GM23338 (cell line): Measurements from ENCODE around the gene ANAPC13. TPM values are rescaled to one million over a fixed set of nuclear protein-coding genes. Genes with fewer than 3 reads are reported as not detected.

ENCODE experiments used
- ATAC-seq: fragments of 200-7000 bp; cut with Tn5 transposase; 3 replicates; pipeline ENCODE4 v1.9.1; 2020
- DNase-seq: peaks from one replicate; pipeline ENCODE4 v3.0.0-alpha.2; 2015; ENCODE audit warnings: low spot score
- H2AFZ ChIP-seq: fragments of 200-600 bp; sonication (generic); 2 replicates; pipeline ENCODE4 v1.8.0; 2016; ENCODE audit warnings: antibody characterized with exemption, mild to moderate bottlenecking, moderate library complexity
- H3F3A ChIP-seq: fragments of 200-600 bp; sonication (generic); replicated peaks from 2 replicates; pipeline ENCODE4 v1.8.0; 2017; ENCODE audit warnings: antibody characterized with exemption, mixed run types, low read depth
- H3K27ac ChIP-seq: fragments of 200-600 bp; sonication (generic); 2 replicates; pipeline ENCODE4 v1.6.1; 2016; ENCODE audit warnings: low read depth
- H3K27me3 ChIP-seq: fragments of 200-600 bp; sonication (generic); 2 replicates; pipeline ENCODE4 v1.8.0; 2016; ENCODE audit warnings: mild to moderate bottlenecking, mixed run types, moderate library complexity; ENCODE audit not compliant: insufficient read depth
- H3K36me3 ChIP-seq: fragments of 200-600 bp; sonication (generic); 2 replicates; pipeline ENCODE4 v1.8.0; 2016; ENCODE audit warnings: mild to moderate bottlenecking; ENCODE audit not compliant: insufficient read depth
- H3K4me1 ChIP-seq: fragments of 200-600 bp; sonication (generic); 2 replicates; pipeline ENCODE4 v1.8.0; 2016; ENCODE audit warnings: mild to moderate bottlenecking, moderate library complexity; ENCODE audit not compliant: insufficient read depth
- H3K4me2 ChIP-seq: fragments of 200-600 bp; sonication (generic); 2 replicates; pipeline ENCODE4 v1.7.1; 2017; ENCODE audit warnings: mixed run types
- H3K4me3 ChIP-seq: fragments of 200-600 bp; sonication (generic); 2 replicates; pipeline ENCODE4 v1.6.1; 2016; ENCODE audit warnings: mixed run types
- H3K79me2 ChIP-seq: fragments of 200-600 bp; sonication (generic); replicated peaks from 2 replicates; pipeline ENCODE4 v1.8.0; 2017; ENCODE audit warnings: mild to moderate bottlenecking; ENCODE audit not compliant: insufficient read depth
- H3K9me2 ChIP-seq: fragments of 200-600 bp; sonication (generic); 2 replicates; pipeline ENCODE4 v1.8.0; 2017; ENCODE audit not compliant: insufficient read depth
- H4K20me1 ChIP-seq: fragments of 200-600 bp; sonication (generic); replicated peaks from 2 replicates; pipeline ENCODE4 v1.8.0; 2017; ENCODE audit warnings: mild to moderate bottlenecking; ENCODE audit not compliant: insufficient read depth
- H3K27ac Mint-ChIP-seq: 2 replicates; pipeline ENCODE4 v1.8.0; 2020; ENCODE audit warnings: inconsistent platforms, mild to moderate bottlenecking, moderate library complexity, mixed read lengths
- H3K27me3 Mint-ChIP-seq: 3 replicates; pipeline ENCODE4 v1.8.0; 2022; ENCODE audit warnings: low read depth, mild to moderate bottlenecking, moderate library complexity, mixed read lengths, inconsistent platforms; ENCODE audit not compliant: insufficient read depth, poor library complexity
- H3K36me3 Mint-ChIP-seq: 3 replicates; pipeline ENCODE4 v1.8.0; 2021; ENCODE audit warnings: low read depth, mild to moderate bottlenecking, inconsistent platforms, moderate library complexity, mixed read lengths
- H3K4me1 Mint-ChIP-seq: 3 replicates; pipeline ENCODE4 v1.8.0; 2020; ENCODE audit warnings: mild to moderate bottlenecking, inconsistent platforms, mixed read lengths
- H3K4me3 Mint-ChIP-seq: 3 replicates; pipeline ENCODE4 v1.8.0; 2021; ENCODE audit warnings: moderate library complexity, mild to moderate bottlenecking, inconsistent platforms, mixed read lengths
- H3K9me3 Mint-ChIP-seq: 3 replicates; pipeline ENCODE4 v1.8.0; 2020; ENCODE audit warnings: moderate library complexity, mild to moderate bottlenecking, inconsistent platforms, mixed read lengths
- CREB1 ChIP-seq: fragments of 250-450 bp; sonication (Bioruptor Pico); IDR thresholded peaks from 2 replicates; pipeline ENCODE4 v1.5.0; 2020; ENCODE audit warnings: low read depth, mild to moderate bottlenecking, moderate library complexity
- JUNB ChIP-seq: IDR thresholded peaks from one replicate; pipeline ENCODE4 v1.6.1; 2016; ENCODE audit warnings: antibody characterized with exemption; ENCODE audit not compliant: unreplicated experiment
- NANOG ChIP-seq: IDR thresholded peaks from 2 replicates; pipeline ENCODE4 v1.6.1; 2016; ENCODE audit warnings: antibody characterized with exemption, borderline replicate concordance
- POLR2AphosphoS5 ChIP-seq: IDR thresholded peaks from 2 replicates; pipeline ENCODE4 v1.6.1; 2016; ENCODE audit warnings: antibody characterized with exemption, low read depth
- STAT1 ChIP-seq: IDR thresholded peaks from one replicate; pipeline ENCODE4 v1.6.1; 2016; ENCODE audit warnings: antibody characterized with exemption; ENCODE audit not compliant: unreplicated experiment
- ZNF114 ChIP-seq: fragments of 250-450 bp; sonication (Bioruptor Pico); IDR thresholded peaks from 2 replicates; pipeline ENCODE4 v1.5.0; 2020; ENCODE audit warnings: mild to moderate bottlenecking, moderate library complexity
- ZNF331 ChIP-seq: fragments of 250-450 bp; sonication (Bioruptor Pico); IDR thresholded peaks from 2 replicates; pipeline ENCODE4 v1.5.0; 2020; ENCODE audit warnings: low read depth, mild to moderate bottlenecking, moderate library complexity
- polyA plus RNA-seq: library from polyadenylated mRNA; unstranded; fragments of >200 nt; fragmentation: Nextera tagmentation; extraction: Ambion mirVana; gene quantifications from 2 replicates; pipeline ENCODE4 v1.2.1, GENCODE V29; 2016
- total RNA-seq: library from RNA; depleted of rRNA; stranded (reverse); fragments of >200 nt; shearing (Covaris generic); gene quantifications from 2 replicates; pipeline ENCODE4 v1.2.3, GENCODE V29; 2014
- TF ChIP-seq, protein P1 (sequence below), 2 experiments: fragments of 200-600 bp in 1 of 2; sonication (generic) in 1 of 2; conservative IDR thresholded peaks; 2 replicates each; pipeline versions ENCODE4 v1.5.1 to v1.6.1; 2016 to 2017; ENCODE audit warnings: antibody characterized with exemption in 2 of 2, low read depth in 2 of 2, mild to moderate bottlenecking in 2 of 2, moderate library complexity in 1 of 2
- TF ChIP-seq, protein P2 (sequence below): fragments of 250-450 bp; sonication (Bioruptor Pico); IDR thresholded peaks from 2 replicates; pipeline ENCODE4 v1.5.0; 2020; ENCODE audit warnings: mild to moderate bottlenecking, moderate library complexity
- TF ChIP-seq, protein P3 (sequence below): IDR thresholded peaks from 2 replicates; pipeline ENCODE4 v1.6.1; 2016; ENCODE audit warnings: antibody characterized with exemption

The ANAPC13 gene
- total and polyA plus RNA-seq, 2 experiments from 2014 or later, result 44.4 to 76.8 TPM

DNA sequence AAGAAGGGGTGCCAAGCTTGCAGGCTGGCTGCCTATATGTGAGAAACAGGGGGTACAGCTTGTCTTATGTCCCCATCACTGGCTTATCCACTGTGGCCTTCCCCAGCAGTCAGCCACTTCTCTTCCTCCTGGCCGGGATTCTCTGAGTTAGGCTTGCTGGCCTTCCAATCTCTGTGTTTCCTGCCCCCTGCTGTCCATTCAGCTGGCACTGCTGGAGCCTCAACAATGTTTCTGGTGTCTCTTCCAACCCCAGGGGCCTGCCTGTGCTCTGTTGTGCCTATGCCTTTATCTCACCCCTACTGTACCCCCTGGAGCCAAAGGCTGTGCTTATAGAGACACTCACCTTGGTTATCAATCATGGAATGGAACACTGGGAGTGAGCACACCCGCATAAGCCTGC is 36.5 kb downstream of the ANAPC13 start:
- no peaks in the 10 kb centered on the region for H3F3A ChIP-seq
- Mint-ChIP-seq H3K9me3 (peaks cover 6% of the 10 kb centered on the region; the same call in 2 of the 3 replicates), H3K4me1 (peaks cover 18% of the 10 kb centered on the region), H3K27me3 (peaks cover 9% of the 10 kb centered on the region), H3K36me3 (no peaks in the 10 kb centered on the region), H3K4me3 (no peak overlapping the region), H3K27ac (no peak overlapping the region)
- no peaks in the 10 kb centered on the region; the same call in 1 of the 2 replicates for H3K36me3 ChIP-seq
- ATAC-seq (peak; percentile 88), DNase-seq (peak; percentile 82)
- no peaks in the 10 kb centered on the region for H4K20me1 ChIP-seq
- H3K27me3 ChIP-seq, result no peaks in the 10 kb centered on the region
- H3K4me2 ChIP-seq, result no peak overlapping the region
- H3K79me2 ChIP-seq, result no peaks in the 10 kb centered on the region
- H2AFZ ChIP-seq, result peak overlapping the region; percentile 87
- H3K4me1 ChIP-seq, result no peaks in the 10 kb centered on the region
- TF ChIP-seq, protein P1, sequence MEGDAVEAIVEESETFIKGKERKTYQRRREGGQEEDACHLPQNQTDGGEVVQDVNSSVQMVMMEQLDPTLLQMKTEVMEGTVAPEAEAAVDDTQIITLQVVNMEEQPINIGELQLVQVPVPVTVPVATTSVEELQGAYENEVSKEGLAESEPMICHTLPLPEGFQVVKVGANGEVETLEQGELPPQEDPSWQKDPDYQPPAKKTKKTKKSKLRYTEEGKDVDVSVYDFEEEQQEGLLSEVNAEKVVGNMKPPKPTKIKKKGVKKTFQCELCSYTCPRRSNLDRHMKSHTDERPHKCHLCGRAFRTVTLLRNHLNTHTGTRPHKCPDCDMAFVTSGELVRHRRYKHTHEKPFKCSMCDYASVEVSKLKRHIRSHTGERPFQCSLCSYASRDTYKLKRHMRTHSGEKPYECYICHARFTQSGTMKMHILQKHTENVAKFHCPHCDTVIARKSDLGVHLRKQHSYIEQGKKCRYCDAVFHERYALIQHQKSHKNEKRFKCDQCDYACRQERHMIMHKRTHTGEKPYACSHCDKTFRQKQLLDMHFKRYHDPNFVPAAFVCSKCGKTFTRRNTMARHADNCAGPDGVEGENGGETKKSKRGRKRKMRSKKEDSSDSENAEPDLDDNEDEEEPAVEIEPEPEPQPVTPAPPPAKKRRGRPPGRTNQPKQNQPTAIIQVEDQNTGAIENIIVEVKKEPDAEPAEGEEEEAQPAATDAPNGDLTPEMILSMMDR (conservative IDR thresholded peaks at IDR 0.05; ENCODE audit: low read depth in 2 of 2), result peak; percentile 60 to 82
- no peak for TF ChIP-seq ZNF331 (CRISPR knock-in tag)
- TF ChIP-seq CREB1 (CRISPR knock-in tag), result no peak
- H3K4me3 ChIP-seq, result no peak overlapping the region
- H3K9me2 ChIP-seq, result 0 out of 2 replicates have a peak, but pooled peaks cover 9% of the 10 kb centered on the region
- no peak overlapping the region for H3K27ac ChIP-seq

DNA sequence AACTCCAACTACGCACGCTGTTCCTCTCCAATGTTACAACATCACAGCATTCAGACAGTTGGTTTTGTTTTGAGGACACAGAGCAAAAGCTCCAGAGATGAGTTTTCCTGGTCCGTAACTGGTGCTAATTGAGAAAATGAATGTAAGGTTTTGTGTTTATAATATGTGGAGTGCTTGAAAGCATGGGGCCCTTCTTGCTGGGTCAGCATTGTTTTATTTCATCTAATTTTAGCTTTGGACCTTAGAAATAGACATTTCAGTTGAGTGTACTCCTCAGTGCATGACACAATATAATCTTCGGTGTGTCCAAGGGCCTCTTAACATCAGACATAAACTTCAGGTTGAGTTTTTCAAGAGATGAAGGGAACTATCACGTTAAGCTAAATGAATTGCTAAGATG is 37.1 kb downstream of the ANAPC13 start:
- H2AFZ ChIP-seq, result no peak overlapping the region; the same call in 1 of the 2 replicates
- no peak for ATAC-seq
- TF ChIP-seq POLR2AphosphoS5 (no peak), CREB1 (CRISPR knock-in tag) (no peak), NANOG (no peak), ZNF114 (CRISPR knock-in tag) (no peak), JUNB (no peak), ZNF331 (CRISPR knock-in tag) (no peak), STAT1 (no peak)
- TF ChIP-seq, protein P2, sequence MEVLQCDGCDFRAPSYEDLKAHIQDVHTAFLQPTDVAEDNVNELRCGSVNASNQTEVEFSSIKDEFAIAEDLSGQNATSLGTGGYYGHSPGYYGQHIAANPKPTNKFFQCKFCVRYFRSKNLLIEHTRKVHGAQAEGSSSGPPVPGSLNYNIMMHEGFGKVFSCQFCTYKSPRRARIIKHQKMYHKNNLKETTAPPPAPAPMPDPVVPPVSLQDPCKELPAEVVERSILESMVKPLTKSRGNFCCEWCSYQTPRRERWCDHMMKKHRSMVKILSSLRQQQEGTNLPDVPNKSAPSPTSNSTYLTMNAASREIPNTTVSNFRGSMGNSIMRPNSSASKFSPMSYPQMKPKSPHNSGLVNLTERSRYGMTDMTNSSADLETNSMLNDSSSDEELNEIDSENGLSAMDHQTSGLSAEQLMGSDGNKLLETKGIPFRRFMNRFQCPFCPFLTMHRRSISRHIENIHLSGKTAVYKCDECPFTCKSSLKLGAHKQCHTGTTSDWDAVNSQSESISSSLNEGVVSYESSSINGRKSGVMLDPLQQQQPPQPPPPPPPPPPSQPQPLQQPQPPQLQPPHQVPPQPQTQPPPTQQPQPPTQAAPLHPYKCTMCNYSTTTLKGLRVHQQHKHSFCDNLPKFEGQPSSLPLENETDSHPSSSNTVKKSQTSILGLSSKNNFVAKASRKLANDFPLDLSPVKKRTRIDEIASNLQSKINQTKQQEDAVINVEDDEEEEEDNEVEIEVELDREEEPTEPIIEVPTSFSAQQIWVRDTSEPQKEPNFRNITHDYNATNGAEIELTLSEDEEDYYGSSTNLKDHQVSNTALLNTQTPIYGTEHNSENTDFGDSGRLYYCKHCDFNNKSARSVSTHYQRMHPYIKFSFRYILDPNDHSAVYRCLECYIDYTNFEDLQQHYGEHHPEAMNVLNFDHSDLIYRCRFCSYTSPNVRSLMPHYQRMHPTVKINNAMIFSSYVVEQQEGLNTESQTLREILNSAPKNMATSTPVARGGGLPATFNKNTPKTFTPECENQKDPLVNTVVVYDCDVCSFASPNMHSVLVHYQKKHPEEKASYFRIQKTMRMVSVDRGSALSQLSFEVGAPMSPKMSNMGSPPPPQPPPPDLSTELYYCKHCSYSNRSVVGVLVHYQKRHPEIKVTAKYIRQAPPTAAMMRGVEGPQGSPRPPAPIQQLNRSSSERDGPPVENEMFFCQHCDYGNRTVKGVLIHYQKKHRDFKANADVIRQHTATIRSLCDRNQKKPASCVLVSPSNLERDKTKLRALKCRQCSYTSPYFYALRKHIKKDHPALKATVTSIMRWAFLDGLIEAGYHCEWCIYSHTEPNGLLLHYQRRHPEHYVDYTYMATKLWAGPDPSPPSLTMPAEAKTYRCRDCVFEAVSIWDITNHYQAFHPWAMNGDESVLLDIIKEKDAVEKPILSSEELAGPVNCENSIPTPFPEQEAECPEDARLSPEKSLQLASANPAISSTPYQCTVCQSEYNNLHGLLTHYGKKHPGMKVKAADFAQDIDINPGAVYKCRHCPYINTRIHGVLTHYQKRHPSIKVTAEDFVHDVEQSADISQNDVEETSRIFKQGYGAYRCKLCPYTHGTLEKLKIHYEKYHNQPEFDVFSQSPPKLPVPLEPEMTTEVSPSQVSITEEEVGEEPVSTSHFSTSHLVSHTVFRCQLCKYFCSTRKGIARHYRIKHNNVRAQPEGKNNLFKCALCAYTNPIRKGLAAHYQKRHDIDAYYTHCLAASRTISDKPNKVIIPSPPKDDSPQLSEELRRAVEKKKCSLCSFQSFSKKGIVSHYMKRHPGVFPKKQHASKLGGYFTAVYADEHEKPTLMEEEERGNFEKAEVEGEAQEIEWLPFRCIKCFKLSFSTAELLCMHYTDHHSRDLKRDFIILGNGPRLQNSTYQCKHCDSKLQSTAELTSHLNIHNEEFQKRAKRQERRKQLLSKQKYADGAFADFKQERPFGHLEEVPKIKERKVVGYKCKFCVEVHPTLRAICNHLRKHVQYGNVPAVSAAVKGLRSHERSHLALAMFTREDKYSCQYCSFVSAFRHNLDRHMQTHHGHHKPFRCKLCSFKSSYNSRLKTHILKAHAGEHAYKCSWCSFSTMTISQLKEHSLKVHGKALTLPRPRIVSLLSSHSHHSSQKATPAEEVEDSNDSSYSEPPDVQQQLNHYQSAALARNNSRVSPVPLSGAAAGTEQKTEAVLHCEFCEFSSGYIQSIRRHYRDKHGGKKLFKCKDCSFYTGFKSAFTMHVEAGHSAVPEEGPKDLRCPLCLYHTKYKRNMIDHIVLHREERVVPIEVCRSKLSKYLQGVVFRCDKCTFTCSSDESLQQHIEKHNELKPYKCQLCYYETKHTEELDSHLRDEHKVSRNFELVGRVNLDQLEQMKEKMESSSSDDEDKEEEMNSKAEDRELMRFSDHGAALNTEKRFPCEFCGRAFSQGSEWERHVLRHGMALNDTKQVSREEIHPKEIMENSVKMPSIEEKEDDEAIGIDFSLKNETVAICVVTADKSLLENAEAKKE (CRISPR knock-in tag), result no peak
- TF ChIP-seq, protein P1 (conservative IDR thresholded peaks at IDR 0.05; ENCODE audit: low read depth in 2 of 2), result no peak
- TF ChIP-seq, protein P3, sequence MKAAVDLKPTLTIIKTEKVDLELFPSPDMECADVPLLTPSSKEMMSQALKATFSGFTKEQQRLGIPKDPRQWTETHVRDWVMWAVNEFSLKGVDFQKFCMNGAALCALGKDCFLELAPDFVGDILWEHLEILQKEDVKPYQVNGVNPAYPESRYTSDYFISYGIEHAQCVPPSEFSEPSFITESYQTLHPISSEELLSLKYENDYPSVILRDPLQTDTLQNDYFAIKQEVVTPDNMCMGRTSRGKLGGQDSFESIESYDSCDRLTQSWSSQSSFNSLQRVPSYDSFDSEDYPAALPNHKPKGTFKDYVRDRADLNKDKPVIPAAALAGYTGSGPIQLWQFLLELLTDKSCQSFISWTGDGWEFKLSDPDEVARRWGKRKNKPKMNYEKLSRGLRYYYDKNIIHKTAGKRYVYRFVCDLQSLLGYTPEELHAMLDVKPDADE, result no peak

More for the DNA sequence above, 37.1 kb downstream of the ANAPC13 start:
- H4K20me1 ChIP-seq, result no peaks in the 10 kb centered on the region
- Mint-ChIP-seq H3K4me3 (no peak overlapping the region), H3K27me3 (peaks cover 8% of the 10 kb centered on the region), H3K9me3 (peaks cover 6% of the 10 kb centered on the region; the same call in 2 of the 3 replicates), H3K27ac (no peak overlapping the region), H3K36me3 (no peaks in the 10 kb centered on the region), H3K4me1 (peaks cover 18% of the 10 kb centered on the region)
- no peak overlapping the region for H3K4me2 ChIP-seq
- 0 out of 2 replicates have a peak, but pooled peaks cover 9% of the 10 kb centered on the region for H3K9me2 ChIP-seq
- no peaks in the 10 kb centered on the region for H3F3A ChIP-seq
- H3K4me1 ChIP-seq, result no peaks in the 10 kb centered on the region
- no peak for DNase-seq
- H3K27me3 ChIP-seq, result no peaks in the 10 kb centered on the region
- no peak overlapping the region for H3K27ac ChIP-seq
- no peaks in the 10 kb centered on the region for H3K79me2 ChIP-seq
- H3K4me3 ChIP-seq, result no peak overlapping the region
- H3K36me3 ChIP-seq, result no peaks in the 10 kb centered on the region; the same call in 1 of the 2 replicates
